GM18907 (cell line): ENCODE results near the gene TTC33.
"Not testable (repeated sequence)": the region's sequence is repeated elsewhere in the genome, so short reads cannot be mapped to it uniquely, and the experiment has no call there.

Experiments
- ATAC-seq: cut with Tn5 transposase; IDR thresholded peaks from one replicate; pipeline ENCODE4 v1.9.1; 2021; ENCODE audit warnings: mild to moderate bottlenecking, moderate library complexity; ENCODE audit not compliant: unreplicated experiment

TTC33 gene

DNA sequence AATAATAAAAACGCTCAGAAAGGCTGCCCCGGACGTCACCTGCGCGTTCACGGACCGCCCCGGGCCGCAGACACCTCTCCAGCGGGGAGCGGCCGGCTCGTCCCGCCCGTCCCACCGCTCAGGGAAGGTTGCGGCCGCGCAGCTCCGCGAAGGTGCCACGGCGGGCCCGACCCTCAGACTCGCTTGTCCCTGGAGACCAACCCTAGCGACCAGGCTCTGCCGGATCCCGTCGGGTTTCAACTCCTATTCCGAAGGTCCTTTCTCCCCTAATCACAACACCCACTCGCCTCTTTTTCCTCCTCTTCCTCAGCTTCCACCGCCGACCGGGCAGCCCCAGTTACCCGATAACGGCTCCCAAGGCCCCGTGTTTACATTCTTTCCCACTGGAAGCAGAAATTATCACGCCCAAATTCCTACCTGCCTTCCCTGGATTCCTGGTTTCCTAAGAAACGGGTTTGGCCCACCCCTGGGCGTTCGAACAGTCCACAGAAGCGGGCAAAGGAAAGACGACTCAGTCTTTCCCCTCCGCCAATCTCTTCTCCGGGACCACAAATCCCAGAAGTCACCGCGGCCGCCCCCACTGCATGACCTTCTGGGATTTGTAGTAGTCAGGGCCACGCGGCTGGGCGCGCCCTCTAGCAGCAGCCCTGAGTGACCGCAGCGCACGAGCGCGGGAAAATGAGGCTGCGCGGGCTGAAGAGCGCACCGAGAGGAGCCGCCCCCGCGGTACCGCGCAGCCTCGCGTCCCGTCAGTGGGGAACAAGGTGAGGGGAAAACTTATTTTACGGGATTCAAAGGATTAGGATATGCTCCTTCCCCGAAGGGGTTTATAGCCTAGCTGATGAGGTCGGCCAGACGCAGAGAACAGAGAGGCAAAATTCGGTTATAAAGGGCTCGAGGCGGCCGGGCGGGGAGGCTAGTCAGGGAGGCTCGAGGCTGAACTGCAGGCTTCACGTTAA is at the start of gene TTC33:
Gene TTC33, minus strand, starts transcription at position 555 of the 959 bp plus-strand sequence. CDS start 8,943 bp downstream, outside the sequence.
- peak; percentile 91 for ATAC-seq

DNA sequence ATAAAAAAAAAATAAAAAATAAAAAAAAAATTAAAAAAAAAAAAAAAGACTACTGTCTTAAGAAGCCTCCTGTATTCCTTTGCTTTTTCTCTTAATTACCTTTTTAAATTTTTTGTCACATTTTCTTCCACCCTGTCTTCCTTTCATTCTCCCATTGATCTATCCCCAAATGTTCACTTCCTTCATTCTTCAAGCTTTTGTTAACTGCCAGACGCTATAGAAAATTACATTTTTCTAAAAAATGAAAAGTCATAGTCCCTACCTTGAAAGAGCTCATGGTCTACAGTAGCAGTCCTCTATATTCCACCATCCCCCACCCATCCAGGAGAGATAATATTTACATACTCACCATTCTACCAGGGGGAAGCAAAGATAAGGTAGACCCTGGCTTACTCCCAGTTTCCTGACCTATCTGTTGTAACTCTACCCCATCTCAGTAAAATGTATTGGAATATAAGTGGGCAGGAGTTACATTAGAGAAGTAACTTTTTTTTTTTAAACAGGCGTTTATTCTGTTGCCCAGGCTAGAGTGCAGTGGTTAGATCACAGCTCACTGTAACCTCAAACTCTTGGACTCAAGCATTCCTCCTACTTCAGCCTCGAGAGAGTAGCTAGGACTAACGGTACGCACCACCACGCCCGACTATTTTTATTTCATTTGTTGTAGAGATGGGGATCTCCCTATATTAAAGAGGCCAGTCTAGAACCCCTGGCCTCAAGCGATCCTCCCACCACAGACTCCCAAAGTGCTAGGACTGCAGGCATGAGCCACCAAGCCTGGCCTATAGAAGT is 46.2 kb upstream of the TTC33 start:
- no peak for ATAC-seq

- ATAC-seq = no peak
Measured at GRCh38 chr5:40799258-40799657, 43.5 kb upstream of the TTC33 start.

DNA sequence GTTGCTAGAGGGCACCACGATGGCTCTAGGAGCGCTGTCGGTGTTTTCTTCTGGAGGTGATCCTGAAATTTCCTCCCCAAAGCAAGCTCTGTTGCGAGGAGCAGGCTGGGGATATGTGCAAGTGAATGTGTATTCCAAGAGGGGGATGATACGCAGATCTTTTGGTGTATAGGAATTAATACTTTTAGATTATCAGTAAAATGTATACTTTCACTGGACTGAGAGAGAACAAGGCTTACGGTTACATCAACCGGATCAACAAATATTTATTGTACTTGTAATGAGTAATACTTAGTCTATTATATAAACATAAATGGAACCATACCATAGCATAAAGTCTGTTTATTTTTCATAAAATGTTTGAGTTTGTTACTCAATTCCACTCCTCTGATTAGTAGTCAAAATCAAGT is 43.0 kb upstream of the TTC33 start:
- no peak for ATAC-seq

GRCh38 chr5:40798012-40798800 is 42.4 kb upstream of the TTC33 start, which contains the start of gene PRKAA1:
Gene PRKAA1 (minus strand): TSS chr5:40798374. CDS start chr5:40798189, 185 bp downstream.
- peak; percentile 98 for ATAC-seq

- ATAC-seq = peak; percentile 54
Measured at GRCh38 chr5:40797273-40798011, 41.7 kb upstream of the TTC33 start.

DNA sequence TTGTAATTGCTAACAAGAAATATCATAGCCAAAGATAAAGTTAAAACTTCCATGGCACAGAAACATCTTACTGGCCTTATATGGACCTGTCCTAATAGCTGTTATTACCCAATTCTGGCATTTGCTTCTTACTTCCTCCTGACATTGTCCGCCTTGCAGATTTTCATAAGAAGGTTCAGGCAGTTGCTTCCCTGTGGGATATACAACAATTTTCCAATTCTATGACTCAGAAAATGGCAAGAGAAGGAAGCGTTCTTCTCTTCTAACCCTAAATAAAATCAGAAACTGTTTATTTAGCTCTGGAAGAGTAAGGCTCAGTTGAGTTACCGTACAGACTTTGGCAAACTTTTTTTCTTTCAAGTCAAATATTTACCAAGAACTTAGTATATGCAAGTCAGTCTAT is 40.7 kb upstream of the TTC33 start:
- ATAC-seq = no peak

- not testable (repeated sequence) for ATAC-seq
Measured at GRCh38 chr5:40794877-40795276, 39.1 kb upstream of the TTC33 start.

- not testable (repeated sequence) for ATAC-seq
Measured at GRCh38 chr5:40794340-40794739, 38.6 kb upstream of the TTC33 start.

GRCh38 chr5:40792691-40793090 is 36.9 kb upstream of the TTC33 start:
- not testable (repeated sequence) for ATAC-seq

DNA sequence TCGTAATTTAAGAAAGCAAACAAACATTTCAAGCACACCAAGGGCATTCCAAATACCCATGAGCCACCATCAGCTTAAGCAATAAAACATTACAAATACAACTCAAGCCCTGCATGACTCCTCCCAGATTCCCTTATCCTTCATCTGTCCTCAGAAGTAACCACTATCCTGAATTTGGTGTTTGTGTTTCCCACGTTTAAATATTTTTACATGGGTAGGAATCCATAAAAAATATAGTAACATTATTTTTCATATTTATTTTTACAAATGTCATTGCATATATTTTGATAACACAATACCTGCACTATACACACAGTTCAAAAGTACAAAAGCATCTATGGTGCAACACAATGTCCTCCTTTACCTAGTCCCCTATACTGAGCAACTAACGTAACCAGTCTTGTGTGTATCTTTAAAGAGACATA is 36.0 kb upstream of the TTC33 start:
- no peak for ATAC-seq

DNA sequence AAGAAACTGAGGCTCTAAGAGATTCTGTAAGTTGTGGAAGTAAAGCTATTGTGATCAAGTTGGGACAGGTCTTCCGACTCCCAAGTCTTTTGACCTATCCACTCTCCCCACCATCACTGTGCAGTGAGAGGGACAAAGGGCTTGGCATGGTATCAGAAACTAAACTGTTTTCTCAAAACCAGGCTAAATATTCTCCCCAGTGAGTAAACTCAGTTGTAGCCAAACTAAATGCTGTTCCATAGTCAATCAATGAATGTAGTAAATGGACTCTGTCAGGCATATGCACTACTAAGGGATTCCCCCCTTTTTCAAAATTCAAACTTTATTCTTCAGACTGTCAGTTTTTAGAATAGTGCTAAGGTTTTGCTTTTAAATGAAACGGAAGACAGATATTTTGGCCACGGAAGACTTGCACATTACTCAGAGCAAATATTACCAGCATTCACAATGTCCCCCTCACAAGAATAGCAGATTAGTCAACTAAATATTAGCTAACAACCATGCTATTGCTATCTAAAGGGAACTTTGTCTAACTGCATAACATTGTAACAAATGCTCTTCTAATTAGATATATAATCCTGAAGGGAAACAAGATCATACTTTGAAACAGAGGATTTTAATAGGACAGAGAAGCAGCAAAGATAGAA is 35.3 kb upstream of the TTC33 start:
- no peak for ATAC-seq

DNA sequence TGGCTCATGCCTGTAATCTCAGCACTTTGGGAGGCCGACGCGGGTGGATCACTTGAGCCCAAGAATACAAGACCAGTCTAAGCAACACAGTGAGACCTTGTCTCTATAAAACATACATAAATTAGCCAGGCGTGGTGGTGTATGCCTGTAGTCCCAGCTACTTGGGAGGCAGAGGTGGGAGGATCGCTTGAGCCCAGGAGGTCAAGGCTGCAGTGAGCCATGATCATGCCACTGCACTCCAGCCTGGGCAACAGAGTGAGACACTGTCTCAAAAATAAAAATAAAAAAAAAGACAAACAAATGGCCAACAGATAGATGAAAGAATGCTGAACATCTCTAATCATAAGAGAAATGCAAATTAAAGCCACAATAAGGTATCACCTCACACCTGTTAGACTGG is 33.2 kb upstream of the TTC33 start:
- not testable (repeated sequence) for ATAC-seq

DNA sequence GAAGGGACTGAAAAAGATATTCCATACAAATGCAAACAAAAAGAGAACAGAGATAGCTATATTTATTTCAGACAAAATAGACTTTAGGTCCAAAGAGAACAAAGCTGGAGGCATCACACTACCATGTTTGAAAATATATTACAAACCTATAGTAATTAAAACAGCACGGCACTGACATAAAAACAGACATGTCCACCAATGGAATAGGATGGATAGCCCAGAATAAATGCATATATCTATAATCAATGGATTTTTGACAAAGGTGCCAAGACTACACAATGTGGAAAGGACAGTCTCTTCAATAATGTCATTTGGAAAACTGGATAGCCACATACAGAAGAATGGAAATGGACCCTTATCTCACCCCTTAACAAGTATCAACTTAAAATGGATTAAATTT is 32.2 kb upstream of the TTC33 start:
- ATAC-seq = no peak

GRCh38 chr5:40786664-40787063 is 30.9 kb upstream of the TTC33 start:
- ATAC-seq = not testable (repeated sequence)

DNA sequence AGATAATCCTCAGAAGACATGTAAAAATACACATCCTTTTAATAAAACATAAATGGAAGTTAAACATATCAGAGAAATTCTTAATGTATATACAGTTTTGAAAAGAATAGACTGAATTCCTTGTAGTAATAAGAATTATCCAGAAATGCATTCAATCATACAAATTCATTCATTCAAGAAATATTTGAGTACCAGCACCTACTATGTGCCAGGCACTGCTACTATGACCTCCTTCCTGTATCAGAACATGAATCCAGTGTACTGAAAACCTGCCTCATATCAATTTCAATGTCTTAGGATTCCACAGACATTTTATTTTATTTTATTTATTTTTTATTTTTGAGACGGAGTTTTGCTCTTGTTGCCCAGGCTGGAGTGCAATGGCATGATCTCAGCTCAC is 29.2 kb upstream of the TTC33 start:
- ATAC-seq = no peak

GRCh38 chr5:40784027-40784653 is 28.4 kb upstream of the TTC33 start:
- ATAC-seq = no peak

DNA sequence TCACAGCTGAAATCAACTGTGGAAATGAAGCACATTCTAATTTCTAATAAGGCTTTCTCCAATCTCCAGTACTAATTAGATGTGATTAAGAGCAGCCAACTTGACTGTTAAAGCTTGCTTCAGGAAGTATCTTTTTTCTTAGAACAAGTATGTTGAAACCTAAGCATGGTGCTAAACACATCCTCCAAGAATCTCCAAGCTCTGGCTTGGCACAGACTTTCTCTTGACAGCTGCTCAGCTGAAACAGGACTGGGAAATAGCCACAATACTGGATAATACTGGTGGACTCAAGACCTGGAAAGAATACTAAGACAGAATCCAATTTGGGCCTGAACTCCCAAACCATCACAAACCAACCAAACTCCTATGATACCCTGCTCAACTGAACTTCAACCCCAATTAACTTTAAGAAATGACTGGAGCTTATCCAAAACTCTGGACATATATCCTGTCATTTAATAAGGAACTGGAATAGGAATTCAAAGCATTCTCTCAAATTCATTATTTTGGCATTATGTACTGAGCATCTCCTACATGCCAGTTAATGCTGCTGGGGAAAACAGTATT is 26.2 kb upstream of the TTC33 start:
- no peak for ATAC-seq

DNA sequence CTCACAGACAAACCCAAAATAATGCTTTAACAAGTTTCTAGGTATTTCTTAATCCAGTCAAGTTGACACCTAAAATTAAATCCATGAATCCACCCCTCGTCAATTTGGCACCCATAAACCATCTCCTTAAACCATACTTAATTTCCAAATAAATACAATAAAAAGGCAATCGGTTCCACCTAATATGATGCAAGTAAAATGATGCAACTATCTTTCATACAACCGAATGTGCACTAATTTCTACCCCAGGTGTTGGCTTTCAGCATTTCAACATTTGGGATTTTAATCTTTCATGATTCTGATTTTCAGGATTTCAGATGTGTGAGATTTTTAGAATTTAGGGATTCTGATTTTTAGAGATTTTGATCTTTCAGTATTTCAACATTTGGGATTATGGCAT is 25.1 kb upstream of the TTC33 start:
- ATAC-seq = no peak
